Neural cell (in vitro differentiated cells): ENCODE results near the gene HDDC3. TPM values are rescaled to one million over a fixed set of nuclear protein-coding genes. Genes with fewer than 3 reads are reported as not detected.

ENCODE experiments used
- H2AFZ ChIP-seq: fragments of 200-600, 300-800 bp; sonication (generic), shearing (Covaris generic); 2 replicates; pipeline ENCODE4 v1.6.0; 2014; ENCODE audit warnings: low read depth, mild to moderate bottlenecking, antibody characterized with exemption, low read length, moderate library complexity
- H3F3A ChIP-seq: fragments of 200-600 bp; shearing (Covaris generic); 2 replicates; pipeline ENCODE4 v1.6.1; 2016; ENCODE audit warnings: mild to moderate bottlenecking, moderate library complexity, mixed read lengths, antibody characterized with exemption, low read length; ENCODE audit not compliant: insufficient read depth, poor library complexity, severe bottlenecking
- H3K27ac ChIP-seq: fragments of 200-600, 300-800 bp; sonication (generic), shearing (Covaris generic); 2 replicates; pipeline ENCODE4 v1.5.1; 2014; ENCODE audit warnings: mild to moderate bottlenecking, low read length, moderate library complexity
- H3K27me3 ChIP-seq: fragments of 300-800, 200-600 bp; sonication (generic), shearing (Covaris generic); 2 replicates; pipeline ENCODE4 v1.6.0; 2014; ENCODE audit warnings: mild to moderate bottlenecking, low read depth, low read length, moderate library complexity; ENCODE audit not compliant: insufficient read depth
- H3K36me3 ChIP-seq: fragments of 300-800, 200-600 bp; sonication (generic), shearing (Covaris generic); 2 replicates; pipeline ENCODE4 v1.5.1; 2014; ENCODE audit warnings: mild to moderate bottlenecking, antibody characterized with exemption, low read length, moderate library complexity; ENCODE audit not compliant: insufficient read depth
- H3K4me2 ChIP-seq: fragments of 300-800, 200-600 bp; sonication (generic), shearing (Covaris generic); 2 replicates; pipeline ENCODE4 v1.6.0; 2014; ENCODE audit warnings: mild to moderate bottlenecking, low read length
- H3K4me3 ChIP-seq: fragments of 300-800, 200-600 bp; sonication (generic), shearing (Covaris generic); 2 replicates; pipeline ENCODE4 v1.5.1; 2014; ENCODE audit warnings: mild to moderate bottlenecking, low read length, moderate library complexity
- H3K79me2 ChIP-seq: fragments of 200-600 bp; shearing (Covaris generic); replicated peaks from 2 replicates; pipeline ENCODE4 v1.6.0; 2014; ENCODE audit warnings: mild to moderate bottlenecking, low read length, moderate library complexity; ENCODE audit not compliant: insufficient read depth
- H3K9ac ChIP-seq: fragments of 300-800, 200-600 bp; sonication (generic), shearing (Covaris generic); 2 replicates; pipeline ENCODE4 v1.6.1; 2016; ENCODE audit warnings: mild to moderate bottlenecking, low read length, mixed read lengths
- H3K9me2 ChIP-seq: fragments of 200-600 bp; shearing (Covaris generic); 2 replicates; pipeline ENCODE4 v1.6.1; 2016; ENCODE audit warnings: mild to moderate bottlenecking, low read length, mixed read lengths; ENCODE audit not compliant: insufficient read depth
- H3K9me3 ChIP-seq: fragments of 200-600, 300-800 bp; sonication (generic), shearing (Covaris generic); 2 replicates; pipeline ENCODE4 v1.6.1; 2016; ENCODE audit warnings: mild to moderate bottlenecking, mixed run types, low read length, moderate library complexity, mixed read lengths
- H4K20me1 ChIP-seq: fragments of 200-600 bp; shearing (Covaris generic); 2 replicates; pipeline ENCODE4 v1.6.1; 2016; ENCODE audit warnings: mild to moderate bottlenecking, mixed run types; ENCODE audit not compliant: insufficient read depth
- EP300 ChIP-seq: fragments of 450-650 bp; conservative IDR thresholded peaks from 2 replicates; pipeline ENCODE4 v1.6.1; 2014; ENCODE audit warnings: antibody characterized with exemption, mild to moderate bottlenecking, moderate library complexity; ENCODE audit not compliant: poor library complexity, severe bottlenecking
- EZH2 ChIP-seq: fragments of 200-600, 300-800 bp; shearing (Covaris generic), sonication (generic); IDR thresholded peaks from 2 replicates; pipeline ENCODE4 v1.6.1; 2014; ENCODE audit warnings: antibody characterized with exemption, low read length, borderline replicate concordance, mild to moderate bottlenecking; ENCODE audit not compliant: insufficient read depth, poor library complexity, severe bottlenecking
- MXI1 ChIP-seq: fragments of 450-650 bp; conservative IDR thresholded peaks from 2 replicates; pipeline ENCODE4 v1.6.1; 2014; ENCODE audit warnings: antibody characterized with exemption, mild to moderate bottlenecking; ENCODE audit not compliant: poor library complexity, severe bottlenecking
- POLR2AphosphoS5 ChIP-seq: IDR thresholded peaks from 2 replicates; pipeline ENCODE4 v1.6.1; 2012
- RAD21 ChIP-seq: fragments of 450-650 bp; conservative IDR thresholded peaks from 2 replicates; pipeline ENCODE4 v1.6.1; 2014; ENCODE audit warnings: antibody characterized with exemption, mild to moderate bottlenecking, moderate library complexity
- SMC3 ChIP-seq: fragments of 450-650 bp; conservative IDR thresholded peaks from 2 replicates; pipeline ENCODE4 v1.6.1; 2014; ENCODE audit warnings: antibody characterized with exemption, mild to moderate bottlenecking, moderate library complexity; ENCODE audit not compliant: poor library complexity
- TAF1 ChIP-seq: IDR thresholded peaks from 2 replicates; pipeline ENCODE4 v1.6.1; 2012; ENCODE audit warnings: low read depth
- polyA plus RNA-seq: library from polyadenylated mRNA; depleted of rRNA; stranded (reverse); fragments of >200 nt; gene quantifications from 2 replicates; pipeline ENCODE4 v1.2.3, GENCODE V29; 2014
- TF ChIP-seq, protein P1 (sequence below): fragments of 450-650 bp; IDR thresholded peaks from 2 replicates; pipeline ENCODE4 v1.5.1; 2014; ENCODE audit warnings: antibody characterized with exemption, mild to moderate bottlenecking, moderate library complexity; ENCODE audit not compliant: poor library complexity, severe bottlenecking
- TF ChIP-seq, protein P2 (sequence below): IDR thresholded peaks from 2 replicates; pipeline ENCODE4 v1.6.1; 2012; ENCODE audit warnings: borderline replicate concordance

The HDDC3 gene
- polyA plus RNA-seq, 1 donor from 2014 or later = 20.1 TPM

DNA sequence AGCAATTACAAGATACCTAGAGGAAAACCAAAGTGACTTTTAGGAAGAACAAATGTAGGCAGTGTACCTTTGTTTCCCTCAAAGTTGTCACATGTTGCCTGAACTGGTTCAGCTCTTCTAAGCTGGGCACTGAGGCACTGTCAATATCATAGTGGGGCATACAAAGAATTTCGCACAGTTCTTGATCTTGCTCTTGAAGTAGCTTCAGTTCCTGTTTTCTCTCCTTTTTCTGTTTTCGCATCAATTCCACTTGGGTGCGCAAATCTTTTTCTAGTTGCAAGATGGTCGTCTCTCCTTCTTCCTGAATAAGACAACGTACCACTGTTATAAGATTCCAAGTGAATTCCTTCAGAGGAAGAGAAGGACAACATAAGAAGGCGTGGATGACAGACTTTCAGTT is 49.3 kb upstream of the HDDC3 start:
- Histone ChIP-seq H3K4me2 (no peak overlapping the region), H3K4me3 (no peak overlapping the region), H2AFZ (no peak overlapping the region), H3K9me3 (no peaks in the 10 kb centered on the region), H4K20me1 (no peaks in the 10 kb centered on the region), H3K79me2 (peaks cover 16% of the 10 kb centered on the region), H3K9me2 (no peaks in the 10 kb centered on the region), H3F3A (no peaks in the 10 kb centered on the region), H3K27me3 (no peaks in the 10 kb centered on the region), H3K36me3 (no peaks in the 10 kb centered on the region), H3K9ac (no peak overlapping the region), H3K27ac (no peak overlapping the region)
- TF ChIP-seq TAF1 (no peak), RAD21 (no peak), POLR2AphosphoS5 (no peak), MXI1 (no peak), EP300 (no peak), EZH2 (no peak), SMC3 (no peak)
- TF ChIP-seq, protein P1, sequence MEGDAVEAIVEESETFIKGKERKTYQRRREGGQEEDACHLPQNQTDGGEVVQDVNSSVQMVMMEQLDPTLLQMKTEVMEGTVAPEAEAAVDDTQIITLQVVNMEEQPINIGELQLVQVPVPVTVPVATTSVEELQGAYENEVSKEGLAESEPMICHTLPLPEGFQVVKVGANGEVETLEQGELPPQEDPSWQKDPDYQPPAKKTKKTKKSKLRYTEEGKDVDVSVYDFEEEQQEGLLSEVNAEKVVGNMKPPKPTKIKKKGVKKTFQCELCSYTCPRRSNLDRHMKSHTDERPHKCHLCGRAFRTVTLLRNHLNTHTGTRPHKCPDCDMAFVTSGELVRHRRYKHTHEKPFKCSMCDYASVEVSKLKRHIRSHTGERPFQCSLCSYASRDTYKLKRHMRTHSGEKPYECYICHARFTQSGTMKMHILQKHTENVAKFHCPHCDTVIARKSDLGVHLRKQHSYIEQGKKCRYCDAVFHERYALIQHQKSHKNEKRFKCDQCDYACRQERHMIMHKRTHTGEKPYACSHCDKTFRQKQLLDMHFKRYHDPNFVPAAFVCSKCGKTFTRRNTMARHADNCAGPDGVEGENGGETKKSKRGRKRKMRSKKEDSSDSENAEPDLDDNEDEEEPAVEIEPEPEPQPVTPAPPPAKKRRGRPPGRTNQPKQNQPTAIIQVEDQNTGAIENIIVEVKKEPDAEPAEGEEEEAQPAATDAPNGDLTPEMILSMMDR = no peak
- TF ChIP-seq, protein P2, sequence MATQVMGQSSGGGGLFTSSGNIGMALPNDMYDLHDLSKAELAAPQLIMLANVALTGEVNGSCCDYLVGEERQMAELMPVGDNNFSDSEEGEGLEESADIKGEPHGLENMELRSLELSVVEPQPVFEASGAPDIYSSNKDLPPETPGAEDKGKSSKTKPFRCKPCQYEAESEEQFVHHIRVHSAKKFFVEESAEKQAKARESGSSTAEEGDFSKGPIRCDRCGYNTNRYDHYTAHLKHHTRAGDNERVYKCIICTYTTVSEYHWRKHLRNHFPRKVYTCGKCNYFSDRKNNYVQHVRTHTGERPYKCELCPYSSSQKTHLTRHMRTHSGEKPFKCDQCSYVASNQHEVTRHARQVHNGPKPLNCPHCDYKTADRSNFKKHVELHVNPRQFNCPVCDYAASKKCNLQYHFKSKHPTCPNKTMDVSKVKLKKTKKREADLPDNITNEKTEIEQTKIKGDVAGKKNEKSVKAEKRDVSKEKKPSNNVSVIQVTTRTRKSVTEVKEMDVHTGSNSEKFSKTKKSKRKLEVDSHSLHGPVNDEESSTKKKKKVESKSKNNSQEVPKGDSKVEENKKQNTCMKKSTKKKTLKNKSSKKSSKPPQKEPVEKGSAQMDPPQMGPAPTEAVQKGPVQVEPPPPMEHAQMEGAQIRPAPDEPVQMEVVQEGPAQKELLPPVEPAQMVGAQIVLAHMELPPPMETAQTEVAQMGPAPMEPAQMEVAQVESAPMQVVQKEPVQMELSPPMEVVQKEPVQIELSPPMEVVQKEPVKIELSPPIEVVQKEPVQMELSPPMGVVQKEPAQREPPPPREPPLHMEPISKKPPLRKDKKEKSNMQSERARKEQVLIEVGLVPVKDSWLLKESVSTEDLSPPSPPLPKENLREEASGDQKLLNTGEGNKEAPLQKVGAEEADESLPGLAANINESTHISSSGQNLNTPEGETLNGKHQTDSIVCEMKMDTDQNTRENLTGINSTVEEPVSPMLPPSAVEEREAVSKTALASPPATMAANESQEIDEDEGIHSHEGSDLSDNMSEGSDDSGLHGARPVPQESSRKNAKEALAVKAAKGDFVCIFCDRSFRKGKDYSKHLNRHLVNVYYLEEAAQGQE = no peak

DNA sequence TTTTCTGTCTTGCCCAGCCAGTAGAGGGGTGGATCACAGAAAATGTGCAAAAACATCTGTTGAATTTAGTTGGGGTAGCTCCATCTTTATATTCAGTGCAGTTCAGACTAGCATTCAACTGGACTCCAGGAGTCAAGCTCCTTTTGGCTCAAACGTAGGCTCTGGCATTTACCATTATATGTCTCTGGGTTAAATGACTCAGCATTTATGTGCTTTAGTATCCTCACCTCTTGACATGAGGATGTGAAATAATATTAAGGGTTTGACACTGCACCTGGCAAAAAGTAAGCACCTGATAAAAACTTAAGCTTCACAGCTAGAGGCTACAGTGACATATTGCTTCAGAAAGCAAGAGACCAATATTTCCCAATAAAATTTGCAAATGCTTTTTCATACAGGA is 47.2 kb upstream of the HDDC3 start:
- Histone ChIP-seq H3K9ac (no peak overlapping the region), H3F3A (no peaks in the 10 kb centered on the region), H3K9me3 (no peaks in the 10 kb centered on the region), H3K27ac (no peak overlapping the region), H3K4me2 (no peak overlapping the region), H3K36me3 (no peaks in the 10 kb centered on the region), H4K20me1 (no peaks in the 10 kb centered on the region), H3K79me2 (peaks cover under 1% of the 10 kb centered on the region), H3K4me3 (no peak overlapping the region), H3K9me2 (no peaks in the 10 kb centered on the region), H3K27me3 (no peaks in the 10 kb centered on the region), H2AFZ (no peak overlapping the region)
- TF ChIP-seq SMC3 (no peak), EP300 (no peak)
- TF ChIP-seq, protein P1 = no peak
